ENCODE results near the gene RBBP5.
A peak's percentile ranks its signal among the peaks of the same experiment; 100 is the strongest.

Gene RBBP5

GRCh38 chr1:205128050-205128449 lies 6.3 kb upstream of the RBBP5 start:
- DNase-seq, result no peak

- DNase-seq, result no peak
Observed at GRCh38 chr1:205127646-205128045, 5.9 kb upstream of the RBBP5 start.

GRCh38 chr1:205124726-205125125 lies 2.9 kb upstream of the RBBP5 start:
- peak; percentile 16 for DNase-seq

- no peak for DNase-seq
Observed at GRCh38 chr1:205122489-205122882, 708 bp upstream of the RBBP5 start.

GRCh38 chr1:205118752-205119151 lies 3.0 kb downstream of the RBBP5 start:
- no peak for DNase-seq

- DNase-seq, result no peak
Observed at GRCh38 chr1:205111354-205111753, 10.4 kb downstream of the RBBP5 start.

- no peak for DNase-seq
Observed at GRCh38 chr1:205109711-205110110, 12.1 kb downstream of the RBBP5 start.

- no peak for DNase-seq
Observed at GRCh38 chr1:205109269-205109668, 12.5 kb downstream of the RBBP5 start.

GRCh38 chr1:205108464-205108863 lies 13.3 kb downstream of the RBBP5 start:
- no peak for DNase-seq

GRCh38 chr1:205107327-205107726 lies 14.5 kb downstream of the RBBP5 start:
- no peak for DNase-seq

GRCh38 chr1:205102404-205102803 lies 19.4 kb downstream of the RBBP5 start:
- DNase-seq, result no peak

GRCh38 chr1:205098242-205098641 lies 23.5 kb downstream of the RBBP5 start:
- DNase-seq, result no peak

GRCh38 chr1:205095422-205095821 lies 26.4 kb downstream of the RBBP5 start:
- no peak for DNase-seq

GRCh38 chr1:205091043-205091740 lies 30.6 kb downstream of the RBBP5 start:
- DNase-seq, result no peak

- no peak for DNase-seq
Observed at GRCh38 chr1:205088341-205088740, 33.4 kb downstream of the RBBP5 start.

GRCh38 chr1:205084360-205084759 lies 37.4 kb downstream of the RBBP5 start, which contains the start of gene TMEM81:
TSS of gene TMEM81 (minus strand) at chr1:205084460. CDS start at chr1:205084320, 140 bp downstream.
- DNase-seq, result no peak

- no peak for DNase-seq
Observed at GRCh38 chr1:205082431-205082830, 39.3 kb downstream of the RBBP5 start.

- DNase-seq, result no peak
Observed at GRCh38 chr1:205077934-205078311, 43.9 kb downstream of the RBBP5 start.

GRCh38 chr1:205077158-205077933 lies 44.4 kb downstream of the RBBP5 start:
- DNase-seq, result no peak

- no peak for DNase-seq
Observed at GRCh38 chr1:205076245-205076761, 45.5 kb downstream of the RBBP5 start.

GRCh38 chr1:205075642-205076155 lies 46.1 kb downstream of the RBBP5 start:
- no peak for DNase-seq

- DNase-seq, result no peak
Observed at GRCh38 chr1:205074513-205074912, 47.3 kb downstream of the RBBP5 start.

- DNase-seq, result no peak
Observed at GRCh38 chr1:205074084-205074483, 47.7 kb downstream of the RBBP5 start.

GRCh38 chr1:205073511-205073910 lies 48.3 kb downstream of the RBBP5 start:
- peak; percentile 16 for DNase-seq

All from NCI-H69 (cell line).